Embryonic facial prominence (tissue), 1 donor: ENCODE data around the gene AZGP1.
"Not testable (repeated sequence)": the region's sequence is repeated elsewhere in the genome, so short reads cannot be mapped to it uniquely, and the experiment has no call there.

Experiments used
- DNase-seq: peaks from one replicate; pipeline ENCODE4 v3.0.0-alpha.2; 2016; ENCODE audit errors: extremely low spot score

Gene AZGP1

DNA sequence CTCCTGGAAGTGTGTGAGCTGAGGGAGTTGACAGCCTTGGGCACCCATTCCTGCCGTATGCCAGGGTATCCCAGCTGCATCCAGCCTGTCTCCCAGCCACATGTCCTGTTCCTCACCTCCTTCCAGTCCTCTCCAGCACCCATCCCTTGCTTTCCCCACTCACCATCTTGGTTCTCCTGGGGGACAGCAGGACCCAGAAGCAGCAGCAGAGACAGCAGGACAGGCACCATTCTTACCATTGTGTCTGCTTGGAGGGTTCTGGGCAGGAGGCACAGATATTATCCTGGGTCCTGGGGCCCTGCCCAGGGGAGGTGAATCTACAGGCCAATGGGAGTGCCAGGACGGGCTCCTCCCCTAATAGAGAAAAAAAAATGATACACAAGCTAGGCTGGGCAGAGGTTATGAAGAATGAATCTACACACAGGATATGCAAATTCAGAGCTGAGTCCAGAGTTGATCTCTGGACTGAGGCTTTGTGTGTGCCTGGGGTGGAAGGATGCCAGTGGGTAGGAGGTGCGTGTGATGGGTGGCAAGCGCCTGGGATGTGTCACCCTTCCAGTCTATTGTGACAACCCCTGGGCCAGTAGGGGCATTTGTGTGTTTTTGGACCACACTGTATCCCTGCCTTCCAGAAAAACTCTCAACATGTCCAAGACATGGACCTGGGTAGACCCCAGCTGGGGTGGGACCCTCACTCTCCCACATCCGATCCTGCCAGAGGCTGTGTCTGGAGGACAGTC, at the start of gene AZGP1:
TSS of gene AZGP1 (minus strand) at position 250 of the 740 bp plus-strand sequence. CDS start at position 239, 11 bp downstream.
- DNase-seq = no peak

DNA sequence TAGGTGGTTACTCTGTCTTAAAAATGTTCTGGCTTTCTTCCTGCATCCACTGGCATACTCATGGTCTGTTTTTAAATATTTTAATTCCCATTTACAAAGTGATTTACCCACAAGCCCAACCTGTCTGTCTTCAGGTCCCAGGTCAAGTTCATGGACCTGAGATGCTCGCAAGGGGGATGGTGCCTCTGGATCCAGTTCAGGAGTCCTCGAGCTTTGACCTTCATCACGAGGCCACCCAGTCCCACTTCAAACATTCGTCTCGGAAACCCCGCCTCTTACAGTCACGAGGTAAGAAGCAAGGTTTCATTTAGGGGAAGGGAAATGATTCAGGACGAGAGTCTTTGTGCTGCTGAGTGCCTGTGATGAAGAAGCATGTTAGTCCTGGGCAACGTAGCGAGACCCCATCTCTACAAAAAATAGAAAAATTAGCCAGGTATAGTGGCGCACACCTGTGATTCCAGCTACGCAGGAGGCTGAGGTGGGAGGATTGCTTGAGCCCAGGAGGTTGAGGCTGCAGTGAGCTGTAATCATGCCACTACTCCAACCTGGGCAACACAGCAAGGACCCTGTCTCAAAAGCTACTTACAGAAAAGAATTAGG, 48.3 kb upstream of the AZGP1 start:
- no peak for DNase-seq

DNA sequence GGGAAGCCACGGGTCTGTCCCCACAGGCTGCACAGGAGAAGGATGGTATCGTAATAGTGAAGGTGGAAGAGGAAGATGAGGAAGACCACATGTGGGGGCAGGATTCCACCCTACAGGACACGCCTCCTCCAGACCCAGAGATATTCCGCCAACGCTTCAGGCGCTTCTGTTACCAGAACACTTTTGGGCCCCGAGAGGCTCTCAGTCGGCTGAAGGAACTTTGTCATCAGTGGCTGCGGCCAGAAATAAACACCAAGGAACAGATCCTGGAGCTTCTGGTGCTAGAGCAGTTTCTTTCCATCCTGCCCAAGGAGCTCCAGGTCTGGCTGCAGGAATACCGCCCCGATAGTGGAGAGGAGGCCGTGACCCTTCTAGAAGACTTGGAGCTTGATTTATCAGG, 47.7 kb upstream of the AZGP1 start:
- no peak for DNase-seq

DNA sequence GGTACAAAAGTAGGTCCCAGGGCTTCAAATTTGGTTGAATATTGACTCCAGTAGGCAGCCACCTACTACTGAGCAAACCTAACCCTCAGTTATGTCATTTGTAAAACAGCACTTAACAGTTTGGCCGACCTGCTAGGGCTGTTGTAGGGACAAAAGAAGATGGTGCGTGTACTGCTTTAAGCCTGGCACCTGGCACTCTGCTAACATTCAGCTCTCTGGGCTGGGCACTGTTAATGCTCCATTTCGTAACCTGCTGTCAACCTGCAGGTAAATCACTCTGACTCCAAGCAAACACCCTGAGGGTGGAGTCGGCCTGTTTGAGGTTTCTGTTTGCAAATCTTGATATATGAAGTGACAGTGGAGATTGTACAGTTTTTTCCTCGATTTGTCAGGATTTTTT, 46.8 kb upstream of the AZGP1 start:
- no peak for DNase-seq

DNA sequence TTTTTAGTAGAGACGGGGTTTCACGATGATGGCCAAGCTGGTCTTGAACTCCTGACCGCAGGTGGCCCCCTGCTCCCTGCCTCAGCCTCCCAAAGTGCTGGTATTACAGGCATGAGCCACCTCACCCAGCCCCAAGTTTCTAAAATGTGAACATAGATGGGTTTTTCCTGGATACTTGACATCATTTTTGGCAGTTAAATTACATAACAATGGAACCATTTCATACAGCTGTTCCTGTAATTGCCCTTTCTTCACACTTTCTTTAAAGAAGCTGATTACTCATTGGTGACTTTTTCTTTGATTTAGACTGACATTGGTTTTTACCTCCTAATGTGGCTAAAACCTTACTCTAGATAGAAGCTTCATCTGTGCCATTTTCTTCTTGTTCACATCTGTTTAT, 45.5 kb upstream of the AZGP1 start:
- no peak for DNase-seq

DNA sequence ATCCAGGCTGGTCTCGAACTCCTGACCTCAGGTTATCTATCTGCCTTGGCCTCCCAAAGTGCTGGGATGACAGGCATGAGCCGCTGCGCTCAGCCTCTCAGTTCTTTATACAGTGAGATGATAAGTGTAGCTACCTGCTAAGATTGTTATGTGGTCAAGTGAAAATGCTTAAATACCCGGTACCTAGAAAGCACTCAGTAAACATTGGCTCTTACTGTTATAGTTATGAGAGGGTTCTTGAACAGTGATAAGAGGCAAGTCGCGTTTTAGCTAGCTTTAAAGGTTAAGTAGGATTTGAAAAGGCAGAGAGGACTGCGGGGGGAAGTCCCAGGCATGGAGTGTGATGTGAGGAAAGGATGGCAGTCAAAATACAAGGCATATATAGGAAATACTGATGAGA, 44.1 kb upstream of the AZGP1 start:
- DNase-seq = no peak

DNA sequence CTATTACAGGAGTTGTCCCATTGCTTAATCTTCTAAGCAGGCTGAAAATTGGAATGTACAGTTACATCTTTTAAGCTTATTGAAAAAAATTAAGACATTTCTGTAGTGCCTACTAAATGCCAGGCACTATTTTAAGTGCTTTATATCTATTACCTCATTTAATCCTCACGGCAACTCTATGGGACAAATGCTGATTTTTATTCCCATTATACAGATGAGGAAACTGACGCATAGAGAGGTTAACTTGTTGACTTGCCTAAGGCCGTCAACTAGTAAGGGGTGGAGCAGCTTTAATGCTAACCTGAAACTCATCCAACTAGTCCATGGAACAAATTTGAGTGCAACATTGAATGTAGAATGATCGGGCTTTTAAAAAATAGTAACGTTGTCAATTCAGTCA, 42.0 kb upstream of the AZGP1 start:
- no peak for DNase-seq

DNA sequence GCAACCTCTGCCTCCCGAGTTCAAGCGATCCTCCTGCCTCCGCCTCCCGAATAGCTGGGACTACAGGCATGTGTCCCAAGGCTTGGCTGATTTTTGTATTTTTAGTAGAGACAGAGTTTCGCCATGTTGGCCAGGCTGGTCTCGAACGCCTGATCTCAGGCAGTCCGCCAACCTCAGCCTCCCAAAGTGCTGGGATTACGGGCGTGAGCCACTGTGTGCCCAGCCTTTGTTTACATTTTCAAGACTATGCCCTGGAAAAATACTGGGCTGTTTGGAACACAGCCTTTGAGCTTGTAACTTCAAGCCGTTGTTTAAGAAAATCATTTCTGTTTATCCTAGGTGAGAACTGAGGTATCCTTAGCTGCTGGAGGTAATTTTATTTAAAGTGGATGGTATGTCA, 41.5 kb upstream of the AZGP1 start:
- DNase-seq = no peak

DNA sequence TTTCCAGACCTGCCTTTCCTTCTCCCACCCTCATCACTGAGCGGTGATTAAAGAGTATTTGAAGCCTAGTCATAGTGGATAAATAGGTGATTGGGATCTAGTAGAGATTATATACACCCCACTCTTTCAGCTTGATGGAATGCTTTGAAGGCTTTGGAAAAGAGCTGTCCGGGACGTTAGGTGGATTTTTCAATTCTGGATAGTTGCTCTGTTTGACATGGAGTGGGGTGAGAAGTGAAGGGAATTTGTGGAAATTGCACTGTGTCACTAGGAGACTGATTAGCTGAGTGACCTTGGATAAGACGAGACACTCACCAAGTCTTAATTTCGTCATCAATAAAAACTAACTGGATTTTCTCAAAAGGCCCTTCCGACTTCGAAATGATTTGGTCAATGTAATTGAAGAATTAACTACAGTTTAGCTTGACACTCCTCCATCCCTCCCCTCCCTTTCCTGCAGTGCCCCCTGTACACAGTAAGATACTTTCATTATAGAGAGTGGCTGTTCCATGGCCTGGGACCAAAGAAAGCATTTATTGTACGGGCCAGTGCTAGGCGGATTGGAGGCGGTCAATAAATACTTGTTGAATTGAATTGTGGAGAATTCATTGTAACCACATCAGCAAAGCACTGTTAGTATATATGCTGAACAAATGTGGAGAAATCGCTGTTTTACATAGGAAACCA, 40.5 kb upstream of the AZGP1 start:
- DNase-seq = no peak

DNA sequence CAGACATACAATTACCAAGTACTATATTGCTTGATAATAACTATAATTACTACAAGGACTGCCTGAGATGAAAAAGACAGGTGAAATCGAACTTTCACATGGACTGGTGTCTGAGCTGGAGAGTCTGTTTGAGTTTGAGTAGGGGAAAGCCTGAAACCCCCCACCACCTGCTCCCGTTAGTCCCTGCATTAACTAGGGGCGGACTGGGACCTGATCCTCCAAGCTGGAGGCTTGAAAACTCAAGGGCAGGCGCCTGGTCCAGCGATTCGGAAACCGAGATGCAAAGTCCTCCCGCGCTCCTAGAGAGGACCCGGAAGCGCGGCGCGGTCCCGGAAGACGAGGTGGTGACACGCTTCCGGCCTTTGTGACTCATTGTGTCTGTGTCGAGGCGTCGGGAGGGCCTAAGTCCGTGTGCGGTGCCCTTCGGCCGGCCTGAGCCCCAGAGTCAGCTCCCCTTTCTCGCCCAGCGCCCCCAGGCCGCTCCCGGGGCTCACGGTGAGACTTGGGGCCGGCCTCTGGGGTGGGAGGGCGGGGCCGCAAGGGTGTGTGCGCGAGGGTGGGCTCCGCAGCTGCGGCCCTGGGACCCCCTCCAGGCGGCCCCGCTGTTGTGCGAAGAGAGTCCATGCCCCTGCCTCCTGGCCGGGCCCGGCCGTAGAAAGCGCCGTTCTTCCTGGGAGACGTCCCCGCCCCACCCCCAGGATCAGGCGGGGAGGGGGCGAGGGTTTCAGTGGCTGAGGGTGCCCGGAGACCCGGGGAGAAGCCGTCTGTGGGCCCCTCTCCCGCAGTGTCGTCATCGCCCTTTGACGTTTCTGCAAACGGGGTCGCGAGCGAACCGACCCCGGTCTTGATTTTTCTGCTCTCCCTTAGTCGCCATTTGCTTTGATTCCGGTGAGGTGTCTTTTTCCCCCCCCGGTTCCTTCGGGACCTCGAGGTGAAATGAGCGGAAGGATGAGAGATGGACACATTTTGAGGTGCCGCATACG, 39.7 kb upstream of the AZGP1 start, which contains the start of gene ZKSCAN1:
TSS of gene ZKSCAN1 (plus strand) at position 365 of the 983 bp plus-strand sequence. CDS start 7,911 bp downstream, outside the sequence.
- peak; percentile 83 for DNase-seq

DNA sequence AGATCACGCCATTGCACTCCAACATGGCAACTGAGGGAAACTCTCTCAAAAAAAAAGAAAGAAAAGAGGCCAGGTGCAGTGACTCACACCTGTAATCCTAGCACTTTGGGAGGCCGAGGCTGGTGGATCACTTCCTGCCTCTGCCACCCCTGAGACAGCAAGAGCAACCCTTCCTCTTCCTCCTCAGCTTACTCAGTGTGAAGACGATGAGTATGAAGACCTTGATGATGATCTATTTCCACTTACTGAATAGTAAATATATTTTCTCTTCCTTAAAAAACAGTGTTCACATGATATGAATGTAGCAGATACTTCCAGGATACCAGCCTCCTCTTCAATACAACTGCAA, 37.5 kb upstream of the AZGP1 start:
- no peak for DNase-seq

DNA sequence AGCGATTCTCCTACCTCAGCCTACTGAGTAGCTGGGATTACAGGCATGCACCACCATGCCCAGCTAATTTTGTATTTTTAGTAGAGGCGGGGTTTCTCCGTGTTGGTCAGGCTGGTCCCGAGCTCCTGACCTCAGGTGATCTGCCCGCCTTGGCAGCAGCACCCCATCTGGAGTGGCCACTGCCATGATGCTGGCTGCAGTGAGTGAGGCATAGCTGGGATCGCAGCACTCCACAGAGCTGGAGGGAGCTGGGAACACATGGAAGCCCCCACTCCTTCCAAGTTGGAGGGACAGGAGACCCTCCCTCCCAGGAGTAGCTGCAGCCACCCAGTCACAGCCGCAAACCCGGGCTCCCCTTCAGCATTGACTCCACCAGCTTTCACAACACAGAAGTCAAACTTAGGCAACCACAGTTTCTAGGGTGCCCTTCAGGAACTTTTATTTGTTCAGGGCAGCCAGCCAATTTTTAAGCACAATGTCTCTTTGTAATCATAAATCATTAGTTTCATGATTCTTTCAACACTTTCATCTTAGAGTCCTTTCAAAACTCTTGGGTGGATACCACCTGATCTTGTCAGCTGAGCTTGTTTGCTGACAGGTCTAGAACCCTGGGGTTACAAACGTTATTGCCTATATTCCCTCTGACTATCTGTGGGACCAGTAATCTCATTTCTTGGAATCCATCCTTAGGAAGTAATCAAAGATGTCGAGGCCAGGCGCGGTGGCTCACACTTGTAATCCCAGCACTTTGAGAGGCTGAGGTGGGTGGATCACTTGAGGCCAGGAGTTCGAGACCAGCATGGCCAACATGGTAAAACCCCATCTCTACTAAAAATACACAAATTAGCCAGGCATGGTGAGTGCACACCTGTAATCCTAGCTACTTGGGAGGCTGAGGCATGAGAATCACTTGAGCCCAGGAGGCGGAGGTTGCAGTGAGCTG, 36.8 kb upstream of the AZGP1 start:
- not testable (repeated sequence) for DNase-seq

DNA sequence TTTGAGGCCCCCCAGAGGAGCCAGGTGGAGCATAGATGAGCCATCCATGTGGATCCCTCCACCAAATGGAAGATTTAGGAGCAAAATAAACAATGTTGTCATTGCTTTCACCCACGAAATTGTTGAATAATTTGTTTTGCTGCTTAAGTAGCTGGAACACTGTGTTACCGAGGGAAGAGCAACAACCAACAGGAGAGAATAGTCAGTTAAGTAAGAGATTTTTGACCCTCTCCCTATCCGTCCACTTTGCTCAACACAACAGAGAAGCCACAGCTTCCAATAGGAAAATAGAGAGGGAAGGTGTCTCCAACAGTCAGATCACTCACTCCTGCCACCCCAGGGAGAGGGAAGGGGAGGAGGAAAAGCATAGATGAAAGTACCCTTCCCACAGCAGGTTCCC, 35.7 kb upstream of the AZGP1 start:
- no peak for DNase-seq

DNA sequence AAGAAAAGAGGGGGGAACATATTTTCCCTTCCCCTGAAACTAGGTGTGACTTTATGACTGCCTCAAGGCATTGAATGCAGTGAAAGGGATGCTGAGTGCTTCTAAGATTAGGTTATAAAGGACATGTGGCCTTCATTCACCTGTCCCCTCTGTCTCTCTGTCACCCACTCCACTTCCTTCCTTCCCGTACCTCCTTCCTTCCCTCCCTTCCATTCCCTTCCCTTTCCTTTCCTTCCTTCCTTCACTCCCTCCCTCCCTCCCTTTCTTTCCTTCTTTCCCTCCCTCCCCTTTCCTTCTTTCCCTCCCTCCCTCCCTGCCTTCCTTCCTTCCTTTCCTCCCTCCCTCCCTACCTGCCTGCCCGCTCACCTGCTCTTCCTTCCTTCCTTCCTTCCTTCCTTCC, 35.1 kb upstream of the AZGP1 start:
- no peak for DNase-seq

DNA sequence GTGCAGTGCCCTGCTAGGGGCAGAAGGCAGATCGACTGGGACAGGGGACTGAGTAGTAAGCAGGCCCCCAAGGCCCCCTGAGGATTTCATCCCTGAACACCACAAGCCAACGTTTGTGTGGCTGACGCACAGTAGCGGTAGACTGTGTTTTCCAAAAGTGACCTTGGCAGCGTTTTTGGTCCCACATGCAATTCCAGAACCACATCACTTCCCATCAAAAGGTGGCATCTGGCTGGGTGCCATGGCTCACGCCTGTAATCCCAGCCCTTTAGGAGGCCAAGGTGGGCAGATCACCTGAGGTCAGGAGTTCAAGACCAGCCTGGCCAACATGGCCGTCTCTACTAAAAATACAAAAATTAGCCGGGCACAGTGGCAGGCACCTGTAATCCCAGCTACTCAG, 34.1 kb upstream of the AZGP1 start:
- not testable (repeated sequence) for DNase-seq

DNA sequence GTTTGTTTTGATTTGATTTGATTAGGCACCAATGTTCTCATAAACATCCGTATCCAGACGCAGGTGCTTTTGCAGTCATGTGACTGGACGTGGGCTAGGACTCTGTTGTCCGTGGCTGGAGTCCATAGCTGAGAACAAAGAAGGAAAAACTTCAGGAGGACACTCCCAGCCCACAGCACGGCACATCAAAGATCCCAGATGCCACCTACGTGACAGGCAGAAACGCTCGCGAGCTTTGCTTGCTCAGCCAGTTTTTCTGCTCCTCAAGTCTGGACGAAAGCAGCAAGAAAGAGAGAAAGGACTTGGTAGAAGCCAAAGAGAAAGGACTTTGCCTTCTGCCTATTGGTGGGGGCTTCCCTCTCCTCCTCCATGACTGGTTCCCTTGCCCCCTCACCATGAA, 32.7 kb upstream of the AZGP1 start:
- DNase-seq = no peak

DNA sequence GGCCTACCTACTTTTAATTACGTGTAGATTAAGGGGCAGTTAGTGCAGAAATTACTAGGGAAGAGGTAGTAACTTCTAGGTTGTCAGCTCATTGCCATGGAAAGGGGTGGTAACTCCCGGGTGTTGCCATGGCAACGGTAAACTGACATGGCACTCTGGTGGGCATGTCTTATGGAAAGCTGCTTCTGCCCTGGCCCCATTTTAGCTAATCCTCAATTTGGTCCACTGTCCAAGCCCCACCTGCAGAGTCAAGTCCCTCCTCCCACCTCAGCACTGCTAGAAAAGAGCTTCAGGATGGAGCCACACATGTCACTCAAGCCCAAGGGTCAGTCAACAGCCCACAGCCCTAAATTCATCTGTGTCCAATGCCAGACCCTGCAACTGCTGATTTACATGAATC, 32.1 kb upstream of the AZGP1 start:
- DNase-seq = no peak

DNA sequence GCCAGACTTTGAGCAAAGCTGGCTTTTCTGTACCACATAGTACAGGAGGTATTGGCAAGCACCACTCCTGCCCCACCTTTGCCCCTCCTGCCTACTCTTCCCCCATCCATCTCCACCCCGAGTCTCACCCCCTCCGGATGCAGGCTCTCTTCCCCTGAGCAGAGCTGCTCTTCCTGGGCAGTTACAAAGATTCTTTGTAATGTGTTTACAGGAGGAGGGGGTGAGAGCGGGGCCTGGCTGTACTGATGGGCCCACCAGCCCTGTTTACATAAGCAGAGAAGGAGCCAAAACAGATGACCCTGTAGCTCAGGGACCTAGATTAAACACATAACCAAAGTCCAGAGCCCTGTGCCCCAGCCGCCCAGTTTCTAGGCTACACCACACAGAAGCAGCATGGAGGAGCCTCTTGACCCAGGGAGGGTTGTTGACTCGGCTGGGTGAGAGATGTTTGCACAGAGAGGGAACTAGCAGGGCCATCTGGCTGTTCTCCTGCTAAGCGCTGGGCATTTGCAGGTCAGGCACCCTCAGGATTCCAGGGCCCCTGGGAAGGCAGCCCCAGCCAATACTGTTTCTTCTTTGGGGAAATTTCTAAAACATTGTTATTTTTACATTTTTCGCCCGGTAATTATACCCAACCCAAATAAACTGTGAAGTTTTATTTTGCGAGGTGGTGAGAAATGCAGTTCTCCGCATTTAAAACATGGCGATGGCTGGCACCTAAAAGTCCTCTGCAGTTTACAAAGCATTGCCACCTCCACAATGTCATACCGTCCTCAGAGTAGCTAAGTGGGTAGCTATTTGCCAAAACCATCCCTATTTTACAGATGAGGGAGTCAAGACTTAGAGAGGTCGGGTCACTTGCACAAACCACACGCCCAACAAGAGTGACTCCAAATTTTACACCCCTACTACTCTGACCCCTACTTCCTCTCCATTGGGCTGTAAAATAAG, 28.2 kb upstream of the AZGP1 start:
- DNase-seq = no peak

DNA sequence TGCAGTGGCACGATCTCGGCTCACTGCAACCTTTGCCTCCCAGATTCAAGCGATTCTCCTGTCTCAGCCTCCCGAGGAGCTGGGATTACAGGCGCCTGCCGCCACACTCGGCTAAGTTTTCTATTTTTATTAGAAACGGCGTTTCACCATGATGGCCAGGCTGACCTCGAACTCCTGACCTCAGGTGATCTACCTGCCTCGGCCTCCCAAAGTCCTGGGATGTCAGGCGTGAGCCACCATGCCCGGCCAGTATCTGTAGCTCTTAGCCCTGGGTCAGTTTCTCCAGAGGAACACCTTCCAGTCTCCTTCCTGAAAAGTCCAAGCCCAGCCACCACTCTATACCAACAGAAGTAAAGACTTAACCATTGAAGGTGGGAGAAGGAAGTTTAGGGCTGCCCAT, 24.4 kb upstream of the AZGP1 start:
- no peak for DNase-seq
